ENCODE results near the gene TSPEAR. TPM values are rescaled to one million over a fixed set of nuclear protein-coding genes. Genes with fewer than 3 reads are reported as not detected.

The TSPEAR gene
- polyA plus RNA-seq, 4 donors = 0.09 to 0.53 (median 0.27) TPM; not detected in 1

- Histone ChIP-seq H3K27me3 (ENCODE audit: control insufficient read depth in 3 of 3, insufficient read depth in 3 of 3, low read length in 3 of 3) (no peaks in the 10 kb centered on the region), H3K4me1 (ENCODE audit: control insufficient read depth in 3 of 3, insufficient read depth in 2 of 3, low read depth in 1 of 3, low read length in 2 of 3) (no peaks in the 10 kb centered on the region), H3K9me3 (ENCODE audit: control insufficient read depth in 2 of 2, insufficient read depth in 1 of 2, low read depth in 1 of 2, low read length in 1 of 2) (no peaks in the 10 kb centered on the region), H3K27ac (ENCODE audit: low read depth in 1 of 3, low read length in 2 of 3) (no peak overlapping the region), H3K4me3 (ENCODE audit: low read depth in 1 of 3, low read length in 3 of 3) (no peak overlapping the region), H3K36me3 (ENCODE audit: control insufficient read depth in 3 of 3, insufficient read depth in 2 of 3, low read depth in 1 of 3, low read length in 3 of 3) (peaks cover 0 to 5% (median 0%) of the 10 kb centered on the region in 3 donors)
- WGBS, 3 donors = 93 to 94% (median 94%) methylated on average over 33 to 36 of the region's 36 CpGs
- no peak for FAIRE-seq
- DNase-seq = no peak
Measured at GRCh38 chr21:44466996-44467858, 244.1 kb downstream of the TSPEAR start.

GRCh38 chr21:44466351-44466954 is 244.9 kb downstream of the TSPEAR start:
- no peak for DNase-seq
- no peak for FAIRE-seq
- 88 to 93% (median 89%) methylated on average over 16 of the region's 16 CpGs for WGBS, 3 donors
- Histone ChIP-seq H3K36me3 (ENCODE audit: control insufficient read depth in 3 of 3, insufficient read depth in 2 of 3, low read depth in 1 of 3, low read length in 3 of 3) (peaks cover 0 to 11% (median 0%) of the 10 kb centered on the region in 3 donors), H3K4me3 (ENCODE audit: low read depth in 1 of 3, low read length in 3 of 3) (no peak overlapping the region), H3K27ac (ENCODE audit: low read depth in 1 of 3, low read length in 2 of 3) (no peak overlapping the region), H3K4me1 (ENCODE audit: control insufficient read depth in 3 of 3, insufficient read depth in 2 of 3, low read depth in 1 of 3, low read length in 2 of 3) (no peaks in the 10 kb centered on the region), H3K9me3 (ENCODE audit: control insufficient read depth in 2 of 2, insufficient read depth in 1 of 2, low read depth in 1 of 2, low read length in 1 of 2) (no peaks in the 10 kb centered on the region), H3K27me3 (ENCODE audit: control insufficient read depth in 3 of 3, insufficient read depth in 3 of 3, low read length in 3 of 3) (no peaks in the 10 kb centered on the region)

GRCh38 chr21:44464351-44464750 is 247.0 kb downstream of the TSPEAR start:
- no peak overlapping the region for H3K4me3 ChIP-seq (ENCODE audit: low read depth in 1 of 3, low read length in 3 of 3)
- no peaks in the 10 kb centered on the region for H3K27me3 ChIP-seq (ENCODE audit: control insufficient read depth in 3 of 3, insufficient read depth in 3 of 3, low read length in 3 of 3)
- peaks cover 0 to 3% (median 0%) of the 10 kb centered on the region in 3 donors for H3K4me1 ChIP-seq (ENCODE audit: control insufficient read depth in 3 of 3, insufficient read depth in 2 of 3, low read depth in 1 of 3, low read length in 2 of 3)
- no peak for FAIRE-seq
- no peak overlapping the region for H3K27ac ChIP-seq (ENCODE audit: low read depth in 1 of 3, low read length in 2 of 3)
- H3K9me3 ChIP-seq (ENCODE audit: control insufficient read depth in 2 of 2, insufficient read depth in 1 of 2, low read depth in 1 of 2, low read length in 1 of 2) = no peaks in the 10 kb centered on the region
- no peak for DNase-seq
- H3K36me3 ChIP-seq (ENCODE audit: control insufficient read depth in 3 of 3, insufficient read depth in 2 of 3, low read depth in 1 of 3, low read length in 3 of 3) = peaks cover 0 to 25% (median 0%) of the 10 kb centered on the region in 3 donors
- 81 to 92% (median 86%) methylated on average over 12 of the region's 12 CpGs for WGBS, 3 donors

- Histone ChIP-seq H3K4me1 (ENCODE audit: control insufficient read depth in 3 of 3, insufficient read depth in 2 of 3, low read depth in 1 of 3, low read length in 2 of 3) (peaks cover 0 to 9% (median under 1%) of the 10 kb centered on the region in 3 donors), H3K36me3 (ENCODE audit: control insufficient read depth in 3 of 3, insufficient read depth in 2 of 3, low read depth in 1 of 3, low read length in 3 of 3) (peaks cover 0 to 31% (median 0%) of the 10 kb centered on the region in 3 donors), H3K4me3 (ENCODE audit: low read depth in 1 of 3, low read length in 3 of 3) (no peak overlapping the region), H3K9me3 (ENCODE audit: control insufficient read depth in 2 of 2, insufficient read depth in 1 of 2, low read depth in 1 of 2, low read length in 1 of 2) (no peaks in the 10 kb centered on the region), H3K27me3 (ENCODE audit: control insufficient read depth in 3 of 3, insufficient read depth in 3 of 3, low read length in 3 of 3) (no peaks in the 10 kb centered on the region), H3K27ac (ENCODE audit: low read depth in 1 of 3, low read length in 2 of 3) (no peak overlapping the region)
- no peak for FAIRE-seq
- no peak for DNase-seq
- WGBS, 3 donors = 62 to 85% (median 77%) methylated on average over 30 of the region's 30 CpGs
Measured at GRCh38 chr21:44463724-44464123, 247.6 kb downstream of the TSPEAR start.

- Histone ChIP-seq H3K27ac (ENCODE audit: low read depth in 1 of 3, low read length in 2 of 3) (no peak overlapping the region), H3K27me3 (ENCODE audit: control insufficient read depth in 3 of 3, insufficient read depth in 3 of 3, low read length in 3 of 3) (no peaks in the 10 kb centered on the region), H3K4me1 (ENCODE audit: control insufficient read depth in 3 of 3, insufficient read depth in 2 of 3, low read depth in 1 of 3, low read length in 2 of 3) (peaks cover 0 to 10% (median 2%) of the 10 kb centered on the region in 3 donors), H3K9me3 (ENCODE audit: control insufficient read depth in 2 of 2, insufficient read depth in 1 of 2, low read depth in 1 of 2, low read length in 1 of 2) (no peaks in the 10 kb centered on the region), H3K36me3 (ENCODE audit: control insufficient read depth in 3 of 3, insufficient read depth in 2 of 3, low read depth in 1 of 3, low read length in 3 of 3) (peaks cover 0 to 31% (median 0%) of the 10 kb centered on the region in 3 donors), H3K4me3 (ENCODE audit: low read depth in 1 of 3, low read length in 3 of 3) (no peak overlapping the region)
- DNase-seq (no peak), FAIRE-seq (no peak)
- WGBS, 3 donors = 83 to 86% (median 83%) methylated on average over 11 of the region's 11 CpGs
Measured at GRCh38 chr21:44462834-44463200, 248.6 kb downstream of the TSPEAR start.

GRCh38 chr21:44462086-44462833 is 249.1 kb downstream of the TSPEAR start:
- Histone ChIP-seq H3K36me3 (ENCODE audit: control insufficient read depth in 3 of 3, insufficient read depth in 2 of 3, low read depth in 1 of 3, low read length in 3 of 3) (peaks cover 0 to 36% (median 0%) of the 10 kb centered on the region in 3 donors), H3K9me3 (ENCODE audit: control insufficient read depth in 2 of 2, insufficient read depth in 1 of 2, low read depth in 1 of 2, low read length in 1 of 2) (no peaks in the 10 kb centered on the region), H3K4me1 (ENCODE audit: control insufficient read depth in 3 of 3, insufficient read depth in 2 of 3, low read depth in 1 of 3, low read length in 2 of 3) (peaks cover 0 to 15% (median 2%) of the 10 kb centered on the region in 3 donors), H3K27me3 (ENCODE audit: control insufficient read depth in 3 of 3, insufficient read depth in 3 of 3, low read length in 3 of 3) (no peaks in the 10 kb centered on the region), H3K27ac (ENCODE audit: low read depth in 1 of 3, low read length in 2 of 3) (no peak overlapping the region), H3K4me3 (ENCODE audit: low read depth in 1 of 3, low read length in 3 of 3) (no peak overlapping the region)
- WGBS, 3 donors = 86 to 89% (median 89%) methylated on average over 25 of the region's 25 CpGs
- no peak for FAIRE-seq
- no peak for DNase-seq

- no peak for FAIRE-seq
- Histone ChIP-seq H3K4me3 (ENCODE audit: low read depth in 1 of 3, low read length in 3 of 3) (no peak overlapping the region), H3K27ac (ENCODE audit: low read depth in 1 of 3, low read length in 2 of 3) (no peak overlapping the region), H3K9me3 (ENCODE audit: control insufficient read depth in 2 of 2, insufficient read depth in 1 of 2, low read depth in 1 of 2, low read length in 1 of 2) (no peaks in the 10 kb centered on the region), H3K27me3 (ENCODE audit: control insufficient read depth in 3 of 3, insufficient read depth in 3 of 3, low read length in 3 of 3) (no peaks in the 10 kb centered on the region), H3K4me1 (ENCODE audit: control insufficient read depth in 3 of 3, insufficient read depth in 2 of 3, low read depth in 1 of 3, low read length in 2 of 3) (peaks cover 0 to 23% (median 2%) of the 10 kb centered on the region in 3 donors), H3K36me3 (ENCODE audit: control insufficient read depth in 3 of 3, insufficient read depth in 2 of 3, low read depth in 1 of 3, low read length in 3 of 3) (peaks cover 0 to 43% (median 0%) of the 10 kb centered on the region in 3 donors)
- DNase-seq = no peak
- 74 to 87% (median 80%) methylated on average over 15 of the region's 15 CpGs for WGBS, 3 donors
Measured at GRCh38 chr21:44461464-44462001, 249.8 kb downstream of the TSPEAR start.

- DNase-seq (no peak), FAIRE-seq (no peak)
- peaks cover 0 to 45% (median 0%) of the 10 kb centered on the region in 3 donors for H3K36me3 ChIP-seq (ENCODE audit: control insufficient read depth in 3 of 3, insufficient read depth in 2 of 3, low read depth in 1 of 3, low read length in 3 of 3)
- no peaks in the 10 kb centered on the region for H3K9me3 ChIP-seq (ENCODE audit: control insufficient read depth in 2 of 2, insufficient read depth in 1 of 2, low read depth in 1 of 2, low read length in 1 of 2)
- WGBS, 3 donors = 94 to 96% (median 96%) methylated on average over 4 to 8 of the region's 8 CpGs
- no peaks in the 10 kb centered on the region for H3K27me3 ChIP-seq (ENCODE audit: control insufficient read depth in 3 of 3, insufficient read depth in 3 of 3, low read length in 3 of 3)
- peaks cover 0 to 27% (median 2%) of the 10 kb centered on the region in 3 donors for H3K4me1 ChIP-seq (ENCODE audit: control insufficient read depth in 3 of 3, insufficient read depth in 2 of 3, low read depth in 1 of 3, low read length in 2 of 3)
- H3K4me3 ChIP-seq (ENCODE audit: low read depth in 1 of 3, low read length in 3 of 3) = no peak overlapping the region
- no peak overlapping the region for H3K27ac ChIP-seq (ENCODE audit: low read depth in 1 of 3, low read length in 2 of 3)
Measured at GRCh38 chr21:44461005-44461404, 250.4 kb downstream of the TSPEAR start.
